H1 (cell line): ENCODE measurements around the gene DIPK1A. TPM values are rescaled to one million over a fixed set of nuclear protein-coding genes. Genes with fewer than 3 reads are reported as not detected.

Experiments
- CTCF ChIA-PET: fragments of 300-600 bp; sonication (Branson Sonifier 250); formaldehyde crosslinking; loops from one replicate; lab custom pipeline; 2021; ENCODE audit not compliant: partially characterized antibody; lab: Charles Lee
- POLR2A ChIA-PET: fragments of 300-600 bp; sonication (Branson Sonifier 250); formaldehyde crosslinking; loops from one replicate; lab custom pipeline; 2021; ENCODE audit warnings: inconsistent platforms; ENCODE audit not compliant: partially characterized antibody; lab: Charles Lee
- DNase-seq, 2 experiments: peaks; one replicate each; pipeline versions ENCODE4 v3.0.0 to v3.0.0-alpha.2; 2010 to 2022; ENCODE audit warnings: low spot score in 2 of 2, low read depth in 1 of 2, mixed read lengths in 1 of 2
- FAIRE-seq: peaks from 2 replicates; lab custom pipeline; 2011; peaks lifted over from hg19 to GRCh38; lab: Jason Lieb, UNC
- H2AFZ ChIP-seq: 2 replicates; pipeline ENCODE4 v1.8.1; 2012; ENCODE audit warnings: low read length, inconsistent platforms
- H2AK5ac ChIP-seq: 2 replicates; pipeline ENCODE4 v1.6.1; 2013; ENCODE audit warnings: low read depth, low read length
- H2BK120ac ChIP-seq: replicated peaks from 2 replicates; pipeline ENCODE3; 2013; ENCODE audit warnings: low read depth, low read length, inconsistent platforms
- H2BK12ac ChIP-seq: 2 replicates; pipeline ENCODE4 v1.6.1; 2013; ENCODE audit warnings: low read depth, low read length
- H2BK15ac ChIP-seq: 2 replicates; pipeline ENCODE4 v1.6.1; 2013; ENCODE audit warnings: low read length
- H2BK20ac ChIP-seq: 2 replicates; pipeline ENCODE4 v1.6.1; 2013; ENCODE audit warnings: low read length
- H2BK5ac ChIP-seq: 2 replicates; pipeline ENCODE4 v1.6.1; 2013; ENCODE audit warnings: low read depth, low read length
- H3K14ac ChIP-seq: 2 replicates; pipeline ENCODE4 v1.6.1; 2013; ENCODE audit warnings: inconsistent platforms; ENCODE audit not compliant: insufficient read length
- H3K18ac ChIP-seq: 2 replicates; pipeline ENCODE4 v1.6.1; 2013; ENCODE audit warnings: low read length; ENCODE audit errors: extremely low read depth
- H3K23ac ChIP-seq: 2 replicates; pipeline ENCODE4 v1.6.1; 2013; ENCODE audit warnings: inconsistent platforms; ENCODE audit not compliant: insufficient read length
- H3K23me2 ChIP-seq: 2 replicates; pipeline ENCODE4 v1.6.1; 2013; ENCODE audit warnings: low read depth, low read length
- H3K27ac ChIP-seq: 2 replicates; pipeline ENCODE4 v1.6.1; 2011; ENCODE audit warnings: low read depth, low read length, inconsistent platforms
- H3K27me3 ChIP-seq, 4 experiments: replicated peaks in 1 of 4; 1 replicate in 1 of 4; 2 replicates in 3 of 4; pipeline versions ENCODE4 v1.6.1 to v1.8.1; 2011 to 2013; ENCODE audit warnings: low read length in 3 of 4, mild to moderate bottlenecking in 3 of 4, inconsistent platforms in 2 of 4, mixed read lengths in 2 of 4, moderate library complexity in 1 of 4; ENCODE audit not compliant: control insufficient read depth in 3 of 4, insufficient read depth in 3 of 4; ENCODE audit errors: extremely low read depth in 1 of 4
- H3K36me3 ChIP-seq, 4 experiments: 2 replicates each; pipeline versions ENCODE4 v1.6.1 to v1.8.1; 2011 to 2013; ENCODE audit warnings: mild to moderate bottlenecking in 4 of 4, low read length in 3 of 4, moderate library complexity in 2 of 4, control low read depth in 1 of 4, inconsistent platforms in 1 of 4; ENCODE audit not compliant: insufficient read depth in 4 of 4, control insufficient read depth in 2 of 4
- H3K4ac ChIP-seq: replicated peaks from 2 replicates; pipeline ENCODE3; 2013; ENCODE audit warnings: low read length, low read depth, mixed read lengths, inconsistent platforms; ENCODE audit not compliant: insufficient read length
- H3K4me1 ChIP-seq, 4 experiments: replicated peaks in 1 of 4; 1 replicate in 1 of 4; 2 replicates in 3 of 4; pipeline versions ENCODE4 v1.6.1 to v1.8.1; 2011 to 2013; ENCODE audit warnings: low read length in 3 of 4, inconsistent platforms in 2 of 4, mixed read lengths in 1 of 4; ENCODE audit not compliant: insufficient read depth in 4 of 4, control insufficient read depth in 3 of 4
- H3K4me2 ChIP-seq, 2 experiments: 2 replicates each; pipeline versions ENCODE4 v1.6.1 to v1.8.1; 2011 to 2013; ENCODE audit warnings: low read depth in 2 of 2, low read length in 2 of 2, control low read depth in 1 of 2, inconsistent platforms in 1 of 2, mild to moderate bottlenecking in 1 of 2; ENCODE audit not compliant: insufficient read depth in 1 of 2
- H3K4me3 ChIP-seq, 4 experiments: fragments of 200-600, 300-600 bp in 1 of 4; sonication (generic), shearing (Covaris generic), sonication (Bioruptor Twin) in 1 of 4; 2 replicates each; pipeline versions ENCODE4 v1.5.1 to v1.8.1; 2011 to 2016; ENCODE audit warnings: low read length in 4 of 4, low read depth in 3 of 4, control low read depth in 2 of 4, inconsistent platforms in 2 of 4, mild to moderate bottlenecking in 2 of 4, mixed read lengths in 1 of 4, moderate library complexity in 1 of 4; ENCODE audit not compliant: insufficient read depth in 2 of 4; ENCODE audit errors: extremely low read depth in 1 of 4
- H3K56ac ChIP-seq: replicated peaks from 2 replicates; pipeline ENCODE3; 2013; ENCODE audit warnings: low read depth, mild to moderate bottlenecking, mixed read lengths, low read length, inconsistent platforms; ENCODE audit not compliant: insufficient read length
- H3K79me1 ChIP-seq: 2 replicates; pipeline ENCODE4 v1.6.1; 2013; ENCODE audit warnings: low read depth, low read length, control low read depth
- H3K79me2 ChIP-seq, 2 experiments: 2 replicates each; pipeline versions ENCODE4 v1.6.1 to v1.8.1; 2012 to 2013; ENCODE audit warnings: low read length in 2 of 2, mild to moderate bottlenecking in 2 of 2, inconsistent platforms in 1 of 2; ENCODE audit not compliant: insufficient read depth in 2 of 2, control insufficient read depth in 1 of 2
- H3K9ac ChIP-seq, 4 experiments: replicated peaks in 1 of 4; 1 replicate in 1 of 4; 2 replicates in 3 of 4; pipeline versions ENCODE4 v1.6.1 to v1.8.1; 2011 to 2013; ENCODE audit warnings: low read depth in 3 of 4, low read length in 3 of 4, control low read depth in 2 of 4, mild to moderate bottlenecking in 2 of 4, moderate library complexity in 2 of 4, inconsistent platforms in 1 of 4; ENCODE audit errors: extremely low read depth in 1 of 4
- H3K9me3 ChIP-seq, 2 experiments: 2 replicates each; pipeline versions ENCODE4 v1.6.1 to v1.8.1; 2012 to 2013; ENCODE audit warnings: mild to moderate bottlenecking in 2 of 2, moderate library complexity in 2 of 2, control low read depth in 1 of 2, inconsistent platforms in 1 of 2, low read depth in 1 of 2, low read length in 1 of 2, mixed read lengths in 1 of 2; ENCODE audit not compliant: insufficient read depth in 2 of 2
- H4K20me1 ChIP-seq, 2 experiments: replicated peaks in 1 of 2; 2 replicates each; pipeline versions ENCODE3 to v1.8.1; 2011 to 2013; ENCODE audit warnings: inconsistent platforms in 2 of 2, low read length in 2 of 2, mild to moderate bottlenecking in 1 of 2; ENCODE audit not compliant: insufficient read depth in 2 of 2, control insufficient read depth in 1 of 2
- H4K5ac ChIP-seq: 2 replicates; pipeline ENCODE4 v1.6.1; 2013; ENCODE audit warnings: low read length, low read depth, mixed read lengths, inconsistent platforms; ENCODE audit not compliant: insufficient read length
- H4K8ac ChIP-seq: 2 replicates; pipeline ENCODE4 v1.8.0; 2013; ENCODE audit warnings: mild to moderate bottlenecking, moderate library complexity, low read length, inconsistent platforms; ENCODE audit not compliant: insufficient read depth; ENCODE audit errors: extremely low read depth
- H4K91ac ChIP-seq: replicated peaks from 2 replicates; pipeline ENCODE3; 2013; ENCODE audit warnings: low read length, mixed read lengths, inconsistent platforms; ENCODE audit not compliant: insufficient read length
- NANOG ChIP-seq: IDR thresholded peaks from 2 replicates; pipeline ENCODE4 v1.6.1; 2011; ENCODE audit warnings: low read length, low read depth, mild to moderate bottlenecking, inconsistent platforms; ENCODE audit not compliant: insufficient read depth, poor library complexity, severe bottlenecking
- WGBS, 2 experiments: shearing (Covaris generic) in 1 of 2; methylation state at CpG; one replicate each; pipeline versions ENCODE4 v1.1.6 to v1.1.7; 2013 to 2015; ENCODE audit warnings: low lambda C conversion rate in 2 of 2, mixed read lengths in 2 of 2, inconsistent platforms in 1 of 2, low coverage in 1 of 2, missing lambda C conversion rate in 1 of 2; ENCODE audit not compliant: insufficient replicate concordance in 2 of 2, insufficient coverage in 1 of 2, insufficient read length in 1 of 2; ENCODE audit errors: extremely low coverage in 1 of 2, missing lambda C conversion rate in 1 of 2; 5-methylcytosine and 5-hydroxymethylcytosine counted together
- polyA plus RNA-seq, 7 experiments: library from polyadenylated mRNA; depleted of rRNA in 3 of 7; stranded (reverse) in 5 of 7; unstranded in 2 of 7; fragments of >200 nt in 5 of 7; fragments of 200-250 nt in 2 of 7; gene quantifications; 1 replicate in 5 of 7; 2 replicates in 1 of 7; 4 replicates in 1 of 7; pipeline versions ENCODE4 v1.2.1 to v1.2.3, GENCODE V29; 2011 to 2013; ENCODE audit warnings: missing spikeins in 2 of 7, mixed read lengths in 2 of 7
- total RNA-seq: library from RNA; stranded (reverse); fragmentation: NEBNext Ultra II Directional; extraction: Animal tissue kit (Norgen Biotek cat#: 25700); gene quantifications from 2 replicates; pipeline ENCODE4 v1.2.1, GENCODE V29; 2021

The DIPK1A gene
- total and polyA plus RNA-seq, 2 of the 8 experiments (the other 6 are each of a cell fraction or from before 2014, with no cell fraction given) = 2.5 to 5.0 TPM

DNA sequence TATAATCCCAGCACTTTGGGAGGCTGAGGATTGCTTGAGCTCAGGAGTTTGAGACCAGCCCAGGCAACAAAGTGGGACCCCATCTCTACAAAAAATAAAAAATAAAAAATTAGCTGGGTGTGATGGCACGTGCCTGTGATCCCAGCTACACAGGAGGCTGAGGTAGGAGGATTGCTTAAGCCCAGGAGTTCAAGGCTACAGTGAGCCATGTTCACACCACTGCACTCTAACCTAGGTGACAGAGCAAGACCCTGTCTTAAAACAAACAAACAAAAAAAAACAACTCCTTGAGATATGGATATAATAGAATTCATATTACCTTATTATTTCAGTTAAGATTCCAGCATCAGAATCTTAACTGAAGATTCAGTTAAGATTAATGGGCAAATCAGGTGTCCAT lies 77.1 kb downstream of the DIPK1A start:
- Histone ChIP-seq H2BK20ac (no peak overlapping the region), H3K18ac (no peak overlapping the region), H4K8ac (no peak overlapping the region)
- no peak for TF ChIP-seq NANOG

More for the DNA sequence above, 77.1 kb downstream of the DIPK1A start:
- H3K79me1 ChIP-seq = no peaks in the 10 kb centered on the region
- H3K56ac ChIP-seq = no peak overlapping the region
- no peak overlapping the region for H3K4me2 ChIP-seq
- no peak overlapping the region for H2AFZ ChIP-seq
- H4K20me1 ChIP-seq = no peaks in the 10 kb centered on the region
- no peak overlapping the region for H2BK12ac ChIP-seq
- 60% methylated on average over 1 of the region's 1 CpG; no CpG with 5 or more reads in 1 of the 2 experiments for WGBS, 2 experiments
- no peaks in the 10 kb centered on the region; a peak in 1 of 7 replicates for H3K4me1 ChIP-seq
- no peaks in the 10 kb centered on the region; the same call in 1 of the 2 replicates for H3K23me2 ChIP-seq
- ChIA-PET CTCF (interaction anchor here (1.0 to 3.1 kb wide), 6 partner anchors 25 to 110 kb away, joined by 3 to 21 read pairs (median 4); no protein-coding TSS in a partner anchor), POLR2A (no interaction called here)
- no peak overlapping the region for H4K5ac ChIP-seq
- no peak overlapping the region for H3K27ac ChIP-seq
- H3K23ac ChIP-seq = no peak overlapping the region
- no peak overlapping the region for H3K9ac ChIP-seq
- FAIRE-seq (no peak), DNase-seq (no peak)
- no peak overlapping the region for H3K14ac ChIP-seq
- H3K27me3 ChIP-seq = no peaks in the 10 kb centered on the region
- no peak overlapping the region for H2BK120ac ChIP-seq
- H4K91ac ChIP-seq = no peak overlapping the region
- no peak overlapping the region for H2AK5ac ChIP-seq
- H3K9me3 ChIP-seq = no peaks in the 10 kb centered on the region
- no peak overlapping the region for H3K4me3 ChIP-seq
- no peak overlapping the region for H2BK15ac ChIP-seq
- H3K36me3 ChIP-seq = no peaks in the 10 kb centered on the region
- no peak overlapping the region for H3K4ac ChIP-seq
- H2BK5ac ChIP-seq = no peak overlapping the region
- no peaks in the 10 kb centered on the region for H3K79me2 ChIP-seq
